HepG2 (cell line): Measurements from ENCODE around the gene PLS1. TPM values are rescaled to one million over a fixed set of nuclear protein-coding genes. Genes with fewer than 3 reads are reported as not detected.

Source experiments
- ERF ChIP-seq: IDR thresholded peaks from 2 replicates; pipeline ENCODE4 v1.6.1; 2018; ENCODE audit warnings: missing biosample characterization, missing genetic modification reagents
- MAZ ChIP-seq, 2 experiments: sonication (generic) in 1 of 2; formaldehyde crosslinking in 1 of 2; IDR thresholded peaks; 2 replicates each; pipeline versions ENCODE4 v1.5.0 to v1.6.1; 2012 to 2020; ENCODE audit warnings: low read depth in 2 of 2, mild to moderate bottlenecking in 2 of 2, borderline replicate concordance in 1 of 2, improper control_type of control experiment in 1 of 2, low read length in 1 of 2, missing genetic modification reagents in 1 of 2, moderate library complexity in 1 of 2
- MTERF4 ChIP-seq: sonication (generic); formaldehyde crosslinking; IDR thresholded peaks from 2 replicates; pipeline ENCODE4 v1.8.0; 2023; ENCODE audit warnings: mild to moderate bottlenecking, missing genetic modification reagents
- SETDB1 ChIP-seq: sonication (generic); formaldehyde crosslinking; IDR thresholded peaks from 2 replicates; pipeline ENCODE4 v1.5.1; 2020; ENCODE audit warnings: missing genetic modification reagents, mild to moderate bottlenecking, borderline replicate concordance
- TAF15 ChIP-seq: fragments of 200-400 bp; formaldehyde crosslinking; IDR thresholded peaks from one replicate; pipeline ENCODE4 v1.6.1; 2018; ENCODE audit warnings: mild to moderate bottlenecking, low read depth, low read length; ENCODE audit not compliant: poor library complexity, severe bottlenecking
- WIZ ChIP-seq: sonication (generic); formaldehyde crosslinking; IDR thresholded peaks from 2 replicates; pipeline ENCODE4 v1.5.1; 2020; ENCODE audit warnings: mild to moderate bottlenecking, missing genetic modification reagents
- ZBTB33 ChIP-seq: sonication (generic); formaldehyde crosslinking; IDR thresholded peaks from 2 replicates; pipeline ENCODE4 v1.4.0; 2020; ENCODE audit warnings: missing genetic modification reagents
- ZFP1 ChIP-seq: IDR thresholded peaks from 2 replicates; pipeline ENCODE4 v1.6.1; 2016
- ZMYM4 ChIP-seq: sonication (generic); formaldehyde crosslinking; IDR thresholded peaks from 2 replicates; pipeline ENCODE4 v1.8.1; 2023; ENCODE audit warnings: mild to moderate bottlenecking, missing genetic modification reagents
- ZNF121 ChIP-seq: sonication (generic); formaldehyde crosslinking; IDR thresholded peaks from 2 replicates; pipeline ENCODE4 v1.5.0; 2020; ENCODE audit warnings: mild to moderate bottlenecking, missing genetic modification reagents
- ZNF142 ChIP-seq: sonication (generic); formaldehyde crosslinking; IDR thresholded peaks from 2 replicates; pipeline ENCODE4 v1.4.0; 2020; ENCODE audit warnings: missing genetic modification reagents
- ZNF556 ChIP-seq: sonication (generic); formaldehyde crosslinking; IDR thresholded peaks from 2 replicates; pipeline ENCODE4 v1.4.0; 2020; ENCODE audit warnings: mild to moderate bottlenecking, missing genetic modification reagents, borderline replicate concordance
- ZNF607 ChIP-seq: sonication (generic); formaldehyde crosslinking; IDR thresholded peaks from 2 replicates; pipeline ENCODE4 v1.5.1; 2020; ENCODE audit warnings: missing genetic modification reagents, mild to moderate bottlenecking, borderline replicate concordance
- ZNF7 ChIP-seq: IDR thresholded peaks from 2 replicates; pipeline ENCODE4 v1.6.1; 2016; ENCODE audit warnings: missing biosample characterization, missing genetic modification reagents
- ZNF746 ChIP-seq: sonication (generic); formaldehyde crosslinking; IDR thresholded peaks from 2 replicates; pipeline ENCODE4 v1.8.0; 2022; ENCODE audit warnings: mild to moderate bottlenecking, missing genetic modification reagents
- polyA plus RNA-seq, 8 experiments: library from polyadenylated mRNA; depleted of rRNA in 3 of 8; stranded (reverse) in 7 of 8; unstranded in 1 of 8; fragments of >200 nt; fragmentation: Illumina TruSeq in 4 of 8; extraction: Trizol in 4 of 8; gene quantifications; 2 replicates each; pipeline versions ENCODE4 v1.2.1 to v1.2.3, GENCODE V29; 2011 to 2016; ENCODE audit warnings: low read depth in 4 of 8, missing spikeins in 1 of 8, mixed read lengths in 1 of 8; ENCODE audit not compliant: insufficient read depth in 1 of 8
- total RNA-seq, 5 experiments: library from RNA; depleted of rRNA; stranded (reverse); fragments of >200 nt; fragmentation: Illumina TruSeq; extraction: Trizol; gene quantifications; 2 replicates each; pipeline ENCODE4 v1.2.3, GENCODE V29; 2016; ENCODE audit warnings: low read depth in 1 of 5

Gene PLS1
- total and polyA plus RNA-seq, 2 of the 13 experiments (the other 11 are each of a cell fraction or from before 2014, with no cell fraction given), result 11.2 to 21.1 TPM

- TF ChIP-seq MAZ (IDR thresholded peaks at IDR 0.05; ENCODE audit: borderline replicate concordance, low read depth, low read length) (no peak), MAZ (CRISPR knock-in tag; IDR thresholded peaks at IDR 0.05; ENCODE audit: low read depth) (peak; percentile 37; the same call in 1 of the 2 replicates), SETDB1 (CRISPR knock-in tag) (no peak), TAF15 (no peak), ZNF7 (CRISPR knock-in tag) (no peak), ERF (CRISPR knock-in tag) (no peak), ZNF121 (CRISPR knock-in tag) (peak; percentile 30; the same call in 1 of the 2 replicates), ZNF607 (CRISPR knock-in tag) (peak; percentile 78; the same call in 1 of the 2 replicates), ZNF142 (0 out of 2 replicates have a peak, but pooled peaks have one; percentile 8), ZNF556 (CRISPR knock-in tag) (0 out of 2 replicates have a peak, but pooled peaks have one; percentile 31), ZMYM4 (CRISPR knock-in tag) (peak; percentile 55), WIZ (0 out of 2 replicates have a peak, but pooled peaks have one; percentile 31), ZNF746 (CRISPR knock-in tag) (no peak), ZFP1 (no peak), ZBTB33 (CRISPR knock-in tag) (no peak), MTERF4 (CRISPR knock-in tag) (0 out of 2 replicates have a peak, but pooled peaks have one; percentile 27)
Observed at GRCh38 chr3:142724682-142725356, 128.6 kb downstream of the PLS1 start (continued).
